HL-60 (cell line): Measurements from ENCODE around the gene STRIP1.
"Not testable (repeated sequence)": the region's sequence is repeated elsewhere in the genome, so short reads cannot be mapped to it uniquely, and the experiment has no call there.

Source experiments
- DNase-seq, 2 experiments: peaks; one replicate each; pipeline ENCODE4 v3.0.0-alpha.2; 2010 to 2020; ENCODE audit warnings: low read depth in 1 of 2, low spot score in 1 of 2
- H3K27ac ChIP-seq: fragments of 250-450 bp; sonication (Bioruptor Pico); replicated peaks from 2 replicates; pipeline ENCODE4 v1.5.1; 2020; ENCODE audit warnings: mild to moderate bottlenecking, moderate library complexity
- H3K27me3 ChIP-seq: fragments of 250-450 bp; sonication (Bioruptor Pico); 2 replicates; pipeline ENCODE4 v1.5.1; 2021; ENCODE audit warnings: mild to moderate bottlenecking, moderate library complexity; ENCODE audit not compliant: insufficient read depth, poor library complexity, severe bottlenecking
- H3K4me3 ChIP-seq: replicated peaks from 2 replicates; pipeline ENCODE4 v1.5.1; 2011; ENCODE audit warnings: mild to moderate bottlenecking, control low read depth, low read length; ENCODE audit not compliant: insufficient read depth
- CTCF ChIP-seq: IDR thresholded peaks from one replicate; pipeline ENCODE4 v1.5.1; 2011; ENCODE audit warnings: low read length, control low read depth, inconsistent platforms; ENCODE audit not compliant: insufficient read depth
- GABPA ChIP-seq: IDR thresholded peaks from 2 replicates; pipeline ENCODE4 v1.6.1; 2012; ENCODE audit warnings: low read depth
- POLR2AphosphoS5 ChIP-seq: IDR thresholded peaks from 2 replicates; pipeline ENCODE4 v1.6.1; 2012; ENCODE audit warnings: low read depth
- REST ChIP-seq: IDR thresholded peaks from 2 replicates; pipeline ENCODE4 v1.6.1; 2012; ENCODE audit warnings: low read depth; ENCODE audit not compliant: insufficient replicate concordance
- SPI1 ChIP-seq: IDR thresholded peaks from 2 replicates; pipeline ENCODE4 v1.6.1; 2012; ENCODE audit warnings: low read depth, mild to moderate bottlenecking, borderline replicate concordance

STRIP1 gene

GRCh38 chr1:110019770-110020169 lies 14.7 kb upstream of the STRIP1 start:
- no peaks in the 10 kb centered on the region for H3K27me3 ChIP-seq
- no peak for DNase-seq
- H3K4me3 ChIP-seq, result no peak overlapping the region
- TF ChIP-seq POLR2AphosphoS5 (no peak), GABPA (no peak), REST (no peak), CTCF (no peak)
- no peak overlapping the region for H3K27ac ChIP-seq

- no peak overlapping the region for H3K4me3 ChIP-seq
- H3K27me3 ChIP-seq, result no peaks in the 10 kb centered on the region
- no peak for DNase-seq
- H3K27ac ChIP-seq, result no peak overlapping the region
- TF ChIP-seq POLR2AphosphoS5 (no peak), SPI1 (no peak)
Observed at GRCh38 chr1:110021285-110021684, 13.1 kb upstream of the STRIP1 start.

GRCh38 chr1:110024613-110025012 lies 9.8 kb upstream of the STRIP1 start:
- H3K4me3 ChIP-seq, result no peak overlapping the region
- no peaks in the 10 kb centered on the region for H3K27me3 ChIP-seq
- no peak for DNase-seq
- H3K27ac ChIP-seq, result no peak overlapping the region
- no peak for TF ChIP-seq CTCF
- no peak for TF ChIP-seq SPI1
- no peak for TF ChIP-seq GABPA
- TF ChIP-seq REST, result no peak
- TF ChIP-seq POLR2AphosphoS5, result no peak

GRCh38 chr1:110030687-110031086 lies 3.7 kb upstream of the STRIP1 start:
- not testable (repeated sequence) for H3K27me3 ChIP-seq, DNase-seq, H3K4me3 ChIP-seq, H3K27ac ChIP-seq

GRCh38 chr1:110032327-110032726 lies 2.1 kb upstream of the STRIP1 start:
- Histone ChIP-seq H3K27me3 (no peaks in the 10 kb centered on the region), H3K27ac (no peak overlapping the region), H3K4me3 (no peak overlapping the region)
- TF ChIP-seq CTCF, result no peak
- no peak for TF ChIP-seq POLR2AphosphoS5
- TF ChIP-seq SPI1, result no peak
- no peak for TF ChIP-seq REST
- no peak for TF ChIP-seq GABPA
- DNase-seq, result no peak
